GM10266 (cell line): ENCODE results near the gene L1CAM.

ENCODE experiments used
- DNase-seq: peaks from one replicate; pipeline ENCODE4 v3.0.0; 2012; ENCODE audit errors: extremely low spot score
- TF ChIP-seq, protein P1 (sequence below): IDR thresholded peaks from 2 replicates; pipeline ENCODE4 v1.5.1; 2012; ENCODE audit warnings: mild to moderate bottlenecking, low read depth; ENCODE audit not compliant: control insufficient read depth, insufficient read depth; ENCODE audit errors: missing control alignments

The L1CAM gene

DNA sequence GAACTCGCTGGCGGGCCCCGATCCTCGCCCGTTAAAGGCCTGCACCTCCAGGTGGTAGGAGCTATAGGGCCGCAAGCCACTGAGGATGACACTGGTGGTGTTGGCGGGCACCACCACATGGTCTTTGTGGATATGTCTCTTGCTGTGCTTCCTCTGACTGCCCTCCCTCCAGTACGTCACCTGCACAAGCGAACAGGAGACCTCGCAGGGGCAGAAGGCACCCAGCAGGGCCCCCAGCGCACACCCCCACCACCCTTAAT lies 20.7 kb downstream of the L1CAM start:
- TF ChIP-seq, protein P1, sequence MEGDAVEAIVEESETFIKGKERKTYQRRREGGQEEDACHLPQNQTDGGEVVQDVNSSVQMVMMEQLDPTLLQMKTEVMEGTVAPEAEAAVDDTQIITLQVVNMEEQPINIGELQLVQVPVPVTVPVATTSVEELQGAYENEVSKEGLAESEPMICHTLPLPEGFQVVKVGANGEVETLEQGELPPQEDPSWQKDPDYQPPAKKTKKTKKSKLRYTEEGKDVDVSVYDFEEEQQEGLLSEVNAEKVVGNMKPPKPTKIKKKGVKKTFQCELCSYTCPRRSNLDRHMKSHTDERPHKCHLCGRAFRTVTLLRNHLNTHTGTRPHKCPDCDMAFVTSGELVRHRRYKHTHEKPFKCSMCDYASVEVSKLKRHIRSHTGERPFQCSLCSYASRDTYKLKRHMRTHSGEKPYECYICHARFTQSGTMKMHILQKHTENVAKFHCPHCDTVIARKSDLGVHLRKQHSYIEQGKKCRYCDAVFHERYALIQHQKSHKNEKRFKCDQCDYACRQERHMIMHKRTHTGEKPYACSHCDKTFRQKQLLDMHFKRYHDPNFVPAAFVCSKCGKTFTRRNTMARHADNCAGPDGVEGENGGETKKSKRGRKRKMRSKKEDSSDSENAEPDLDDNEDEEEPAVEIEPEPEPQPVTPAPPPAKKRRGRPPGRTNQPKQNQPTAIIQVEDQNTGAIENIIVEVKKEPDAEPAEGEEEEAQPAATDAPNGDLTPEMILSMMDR, result no peak
- no peak for DNase-seq

DNA sequence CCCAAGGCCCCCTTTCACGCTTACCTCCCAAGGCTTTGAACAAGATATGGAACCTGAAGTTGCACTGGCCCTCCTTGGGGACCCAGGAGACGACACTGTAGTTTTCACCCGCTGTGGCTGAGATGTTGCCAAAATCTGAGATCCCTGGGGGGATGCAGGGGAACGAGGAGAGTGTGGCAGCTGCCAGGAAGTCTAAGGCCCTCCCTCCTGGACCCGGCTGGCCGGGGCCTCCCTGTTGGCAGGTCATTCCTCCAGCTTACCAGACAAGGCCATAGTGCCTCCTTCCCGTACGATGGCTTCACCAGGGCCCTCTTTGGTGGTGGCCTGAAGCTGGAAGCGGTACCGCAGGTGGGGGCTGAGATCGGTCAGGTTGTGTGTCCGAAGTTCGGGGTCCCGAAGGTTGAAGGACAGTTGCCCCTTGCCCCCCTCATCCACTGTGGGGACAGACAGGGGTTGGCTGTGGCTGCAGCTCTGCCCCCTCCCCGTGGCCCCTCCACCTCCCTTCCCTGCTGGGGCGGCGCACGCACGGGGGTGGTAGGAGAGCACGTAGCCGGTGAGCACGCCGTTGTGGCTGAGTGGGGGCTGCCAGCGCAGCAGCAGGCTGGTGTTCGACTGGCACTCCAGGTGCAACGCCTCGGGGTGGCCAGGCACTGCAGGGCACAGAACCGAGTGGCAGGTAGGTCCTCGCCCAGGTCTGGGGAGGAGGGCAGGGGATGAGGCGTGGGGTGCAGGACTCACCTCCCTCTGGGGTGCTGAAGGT lies 21.2 kb downstream of the L1CAM start:
- DNase-seq, result no peak
- TF ChIP-seq, protein P1, result no peak

DNA sequence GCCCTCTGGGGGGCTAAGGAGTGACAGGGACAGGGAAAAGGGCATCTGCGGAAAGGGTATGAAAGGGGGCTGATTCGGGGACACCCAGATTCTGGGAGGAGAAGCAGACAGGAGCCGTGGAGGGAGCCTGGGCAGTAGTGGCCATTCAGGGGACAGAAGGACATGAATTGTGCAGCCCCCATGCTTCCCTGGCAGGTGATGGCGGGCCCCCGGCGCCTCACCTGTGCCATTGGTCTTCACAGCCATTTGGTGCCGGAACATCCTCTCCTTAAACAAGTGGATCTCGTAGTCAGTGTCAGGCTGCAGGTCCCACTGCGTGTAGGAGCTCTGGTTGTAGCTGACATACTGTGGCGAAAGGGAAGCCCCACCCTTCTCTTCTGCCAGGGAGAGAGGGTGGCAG lies 21.9 kb downstream of the L1CAM start:
- DNase-seq, result no peak
- TF ChIP-seq, protein P1, result no peak

DNA sequence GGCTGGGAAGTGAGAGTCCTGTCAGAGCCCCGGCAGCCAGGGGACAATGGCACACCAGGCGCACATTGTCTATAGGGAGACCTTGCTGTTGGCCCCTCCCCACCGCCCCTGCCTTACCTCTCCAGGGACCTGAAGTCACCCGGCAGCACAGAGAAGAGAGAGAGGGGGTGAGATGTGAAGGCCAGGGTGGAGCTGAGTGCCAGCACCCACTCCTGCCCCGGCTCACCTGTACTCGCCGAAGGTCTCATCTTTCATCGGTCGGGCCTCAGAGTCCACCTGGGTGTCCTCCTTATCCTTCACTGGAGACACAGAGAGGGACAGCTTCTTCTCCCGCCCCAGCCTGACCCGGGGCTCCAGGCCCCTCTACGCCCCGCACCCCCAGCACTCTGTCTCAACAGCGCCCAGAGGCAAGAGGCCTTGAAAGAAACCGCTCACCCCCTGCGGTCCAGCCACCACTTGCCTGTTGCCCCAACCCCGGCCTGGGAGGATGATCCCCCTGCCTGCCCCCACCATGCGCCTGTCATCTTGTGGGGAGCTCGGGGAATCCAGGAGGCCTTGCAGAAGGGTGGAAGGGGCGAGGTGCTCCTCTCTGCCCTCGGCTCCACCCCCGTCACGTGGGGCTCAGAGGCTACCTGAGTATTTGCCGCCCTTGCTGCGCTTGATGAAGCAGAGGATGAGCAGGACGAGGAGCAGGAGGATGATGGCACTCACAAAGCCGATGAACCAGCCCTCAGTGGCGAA lies 22.6 kb downstream of the L1CAM start:
- TF ChIP-seq, protein P1, result no peak
- no peak for DNase-seq

DNA sequence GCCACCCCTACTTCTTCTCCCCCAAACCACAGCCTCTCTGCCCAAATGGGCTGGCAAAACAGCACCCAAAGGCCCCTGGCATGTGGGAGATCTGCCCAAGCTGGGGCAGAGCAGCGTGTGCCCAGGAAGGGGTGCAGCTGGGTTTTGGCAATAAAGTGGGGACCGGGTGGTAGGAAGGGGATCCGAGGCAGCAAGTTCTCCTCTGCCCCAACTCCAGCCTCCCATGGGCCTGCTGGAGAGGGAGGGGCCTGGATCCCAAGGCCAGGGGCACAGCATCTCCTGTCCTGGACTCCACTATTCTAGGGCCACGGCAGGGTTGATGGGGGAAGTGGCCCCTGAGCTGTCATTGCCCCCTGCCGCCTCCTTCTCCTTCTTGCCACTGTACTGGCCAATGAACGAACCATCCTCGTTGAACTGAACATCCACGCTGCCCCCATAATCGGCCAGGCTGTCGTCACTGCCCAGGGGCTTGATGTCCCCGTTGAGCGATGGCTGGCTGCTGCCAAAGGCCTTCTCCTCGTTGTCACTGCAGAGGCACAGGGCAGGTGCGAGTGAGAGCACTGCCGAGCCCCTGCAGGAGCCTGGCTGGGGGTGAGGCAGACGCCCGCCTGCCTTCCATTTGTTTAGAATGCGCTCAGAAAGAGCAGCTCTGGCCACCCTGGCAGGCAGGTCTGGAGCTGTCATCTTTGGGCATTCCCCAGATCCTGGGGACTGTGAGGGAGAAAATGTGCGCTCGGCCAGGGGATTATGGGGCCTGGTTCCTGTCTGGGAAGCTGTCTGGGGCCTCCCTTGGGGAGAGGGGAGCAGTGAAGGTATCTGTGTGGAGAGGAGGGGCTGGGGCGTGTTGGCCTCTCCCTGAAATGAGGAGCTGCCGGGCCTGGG lies 23.4 kb downstream of the L1CAM start:
- DNase-seq, result no peak
- TF ChIP-seq, protein P1, result no peak

DNA sequence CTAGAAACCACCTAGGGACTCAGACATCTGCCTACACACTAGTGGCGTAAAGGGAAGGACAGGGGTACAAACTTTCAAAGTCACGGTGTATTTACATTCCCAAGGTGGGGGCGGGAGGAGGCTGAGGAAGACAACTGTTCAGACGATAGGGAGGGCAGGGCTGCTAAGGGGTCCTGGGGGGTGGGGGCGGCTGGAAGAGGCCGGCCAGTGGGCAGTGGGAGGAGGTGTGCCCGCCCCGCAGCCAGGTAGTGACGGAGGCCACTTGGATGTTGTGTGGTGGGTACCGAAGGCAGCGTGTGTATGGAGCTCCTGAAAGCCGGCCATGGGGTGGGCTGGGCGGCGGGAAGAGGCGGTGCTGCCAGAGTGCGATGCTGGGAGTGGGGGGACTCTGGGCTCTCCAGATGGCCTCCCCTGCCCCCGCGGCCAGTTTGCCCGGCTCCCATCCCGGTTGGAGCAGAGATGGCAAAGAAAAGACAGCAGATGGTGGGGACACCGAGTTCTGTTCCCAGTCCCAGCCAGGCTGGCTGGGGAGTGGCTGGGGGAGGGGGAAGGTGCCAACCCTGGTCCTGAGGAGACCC lies 24.2 kb downstream of the L1CAM start:
- DNase-seq, result no peak
- TF ChIP-seq, protein P1, result no peak
